HG03432 (cell line): ENCODE data around the gene TMA7.
"Not testable (repeated sequence)": the region's sequence is repeated elsewhere in the genome, so short reads cannot be mapped to it uniquely, and the experiment has no call there.

Experiments
- ATAC-seq: cut with Tn5 transposase; IDR thresholded peaks from one replicate; pipeline ENCODE4 v1.9.1; 2021; ENCODE audit warnings: mild to moderate bottlenecking, moderate library complexity; ENCODE audit not compliant: unreplicated experiment

Gene TMA7

GRCh38 chr3:48467110-48467454 is 27.0 kb downstream of the TMA7 start:
- no peak for ATAC-seq

GRCh38 chr3:48467473-48468267 is 27.6 kb downstream of the TMA7 start:
- no peak for ATAC-seq

- no peak for ATAC-seq
Measured at GRCh38 chr3:48468329-48468731, 28.3 kb downstream of the TMA7 start.

GRCh38 chr3:48469046-48469915 is 29.2 kb downstream of the TMA7 start:
- no peak for ATAC-seq

GRCh38 chr3:48470286-48470685 is 30.2 kb downstream of the TMA7 start:
- no peak for ATAC-seq

GRCh38 chr3:48472673-48472922 is 32.5 kb downstream of the TMA7 start:
- no peak for ATAC-seq

- ATAC-seq: peak; percentile 80
Measured at GRCh38 chr3:48472923-48473616, 33.0 kb downstream of the TMA7 start.

- ATAC-seq: no peak
Measured at GRCh38 chr3:48473617-48473952, 33.5 kb downstream of the TMA7 start.

- ATAC-seq: not testable (repeated sequence)
Measured at GRCh38 chr3:48474031-48474430, 34.0 kb downstream of the TMA7 start.

- no peak for ATAC-seq
Measured at GRCh38 chr3:48474619-48475018, 34.6 kb downstream of the TMA7 start.

- no peak for ATAC-seq
Measured at GRCh38 chr3:48475188-48475587, 35.1 kb downstream of the TMA7 start.

GRCh38 chr3:48476426-48477053 is 36.5 kb downstream of the TMA7 start:
- no peak for ATAC-seq

GRCh38 chr3:48477959-48478520 is 38.0 kb downstream of the TMA7 start:
- no peak for ATAC-seq

GRCh38 chr3:48478626-48479555 is 38.8 kb downstream of the TMA7 start:
- ATAC-seq: peak; percentile 51

- ATAC-seq: not testable (repeated sequence)
Measured at GRCh38 chr3:48480891-48481290, 40.8 kb downstream of the TMA7 start.

- ATAC-seq: not testable (repeated sequence)
Measured at GRCh38 chr3:48482822-48483221, 42.8 kb downstream of the TMA7 start.

- ATAC-seq: no peak
Measured at GRCh38 chr3:48486952-48487351, 46.9 kb downstream of the TMA7 start.

GRCh38 chr3:48492461-48493202 is 52.6 kb downstream of the TMA7 start:
- ATAC-seq: no peak

GRCh38 chr3:48493203-48493501 is 53.1 kb downstream of the TMA7 start:
- ATAC-seq: no peak
